Measurements from ENCODE around the gene ADAM12. TPM values are rescaled to one million over a fixed set of nuclear protein-coding genes. Genes with fewer than 3 reads are reported as not detected.

The ADAM12 gene
- total and polyA plus RNA-seq, 9 of the 15 experiments (the other 6 are each of a cell fraction or from before 2014, with no cell fraction given) = not detected

- Histone ChIP-seq H2AFZ (ENCODE audit: low read depth, low read length) (no peak overlapping the region), H3K4me1 (replicated peaks in 1 of 2; ENCODE audit: control insufficient read depth in 2 of 2, insufficient read depth in 2 of 2, low read length in 2 of 2) (no peaks in the 10 kb centered on the region), H3K9me1 (ENCODE audit: control insufficient read depth, insufficient read depth, low read length) (no peaks in the 10 kb centered on the region), H3K36me3 (ENCODE audit: control insufficient read depth, insufficient read depth, low read length) (no peaks in the 10 kb centered on the region), H3K9me3 (replicated peaks; ENCODE audit: control insufficient read depth, insufficient read depth, low read depth, low read length) (no peaks in the 10 kb centered on the region), H3K79me2 (ENCODE audit: control insufficient read depth, insufficient read depth, low read length) (no peaks in the 10 kb centered on the region), H3K27me3 (ENCODE audit: control insufficient read depth in 2 of 2, insufficient read depth in 2 of 2, low read length in 2 of 2) (no peaks in the 10 kb centered on the region), H3K4me3 (no peak overlapping the region), H3K4me2 (ENCODE audit: insufficient read depth, low read length) (no peak overlapping the region), H3K27ac (ENCODE audit: extremely low read depth, low read depth, low read length) (no peak overlapping the region), H4K20me1 (replicated peaks; ENCODE audit: control insufficient read depth, insufficient read depth, low read length) (no peaks in the 10 kb centered on the region), H3K9ac (ENCODE audit: insufficient read depth in 1 of 2, low read depth in 2 of 2, low read length in 2 of 2) (no peak overlapping the region)
- no peak for DNase-seq (ENCODE audit: extremely low read depth in 1 of 4, low spot score in 3 of 4)
- TF ChIP-seq MCM7 (IDR thresholded peaks at IDR 0.05) (no peak), MEF2A (IDR thresholded peaks at IDR 0.05; ENCODE audit: control insufficient read depth, low read depth, low read length) (no peak), SP2 (IDR thresholded peaks at IDR 0.05; ENCODE audit: extremely low read depth, low read depth, low read length, poor library complexity, severe bottlenecking) (no peak), CBFA2T3 (IDR thresholded peaks at IDR 0.05) (no peak), NFATC3 (IDR thresholded peaks at IDR 0.05) (no peak), XRCC4 (IDR thresholded peaks at IDR 0.05; ENCODE audit: extremely low read depth, insufficient read depth, insufficient read length) (no peak), ETV6 (IDR thresholded peaks at IDR 0.05; ENCODE audit: borderline replicate concordance in 1 of 2, low read depth in 2 of 2, low read length in 1 of 2) (no peak), ETV6 (CRISPR knock-in tag; IDR thresholded peaks at IDR 0.05; ENCODE audit: borderline replicate concordance) (no peak)
- no peak for FAIRE-seq
- no peak for ATAC-seq
- ChIA-PET CTCF (ENCODE audit: low intra/inter-chr PET ratio) (no interaction called here), POLR2A (interaction anchor here (1.6 kb wide), 1 partner anchor 11 kb away, joined by 3 read pairs; no protein-coding TSS in a partner anchor)
- WGBS (ENCODE audit: insufficient coverage, low coverage, missing lambda C conversion rate) = 2% methylated on average over 5 of the region's 5 CpGs
- intact Hi-C loops (cut with micrococcal nuclease) = no loop called here
- in situ Hi-C loops (cut with MboI) = no loop called here
- no TSS peak for BruUV-seq (replicated peaks)
Observed at GRCh38 chr10:126321440-126321839, 66.8 kb downstream of the ADAM12 start.

All from K562 (cell line).